ENCODE data around the gene SLC9A7.

SLC9A7 gene

DNA sequence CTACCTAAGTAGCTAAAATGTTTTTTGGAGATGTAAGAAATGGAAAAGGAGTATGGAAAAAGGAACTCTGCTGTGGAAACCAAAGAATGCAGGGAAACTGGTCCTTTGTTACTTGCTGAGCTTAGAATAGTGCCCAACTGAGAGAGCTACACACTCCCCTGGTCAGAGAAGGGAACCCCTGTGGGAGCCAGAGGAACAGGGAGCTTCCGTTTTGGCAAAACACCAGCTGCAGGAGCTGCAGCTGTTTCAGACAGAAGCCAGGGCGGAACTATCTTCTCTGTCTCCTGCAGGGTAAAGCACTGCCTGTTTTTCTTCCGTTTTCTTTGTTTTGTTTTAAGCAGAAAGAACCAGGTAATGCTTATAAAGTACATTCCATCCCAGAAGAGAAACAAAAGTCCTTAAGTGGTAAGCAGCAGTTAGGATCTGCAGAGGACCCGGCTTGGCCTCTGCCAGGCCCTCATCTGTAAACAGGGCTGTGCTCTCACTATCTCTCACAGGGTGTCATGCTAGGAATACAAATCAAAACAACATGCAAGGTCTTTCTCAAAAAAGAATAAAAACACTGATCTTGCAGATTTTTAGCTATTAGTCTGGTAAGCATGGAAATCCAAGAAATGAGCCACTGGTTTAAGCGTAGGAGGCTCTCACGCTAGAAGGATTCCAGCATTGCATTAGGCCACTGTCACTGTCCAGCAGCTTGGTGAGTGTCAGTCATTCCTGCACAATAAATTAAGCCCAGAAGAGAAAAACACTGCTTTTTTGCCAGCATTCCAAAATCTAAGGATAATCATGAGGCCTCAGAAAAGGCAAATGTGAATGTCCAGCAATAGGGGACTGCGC, 109.3 kb downstream of the SLC9A7 start:
- no peak for DNase-seq (ENCODE audit: low read depth)

DNA sequence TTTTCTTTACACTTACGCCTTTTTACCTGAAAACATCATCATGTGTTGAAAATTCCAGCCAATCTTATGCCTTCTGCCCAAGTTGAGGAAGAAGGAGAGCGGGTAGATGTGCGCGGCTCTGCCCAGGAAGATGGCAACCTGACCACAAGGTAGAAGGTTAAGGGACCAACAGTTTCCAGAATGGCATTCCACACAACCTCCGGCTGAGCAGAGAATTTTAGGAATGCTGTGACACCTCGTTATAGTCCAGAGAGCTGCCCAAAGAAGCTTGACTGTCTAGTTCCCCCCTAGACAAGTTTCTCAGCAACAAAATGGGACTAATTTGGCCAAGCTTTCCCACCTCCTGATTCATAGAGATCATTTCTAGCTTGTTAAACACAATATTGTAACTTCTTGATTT, 110.3 kb downstream of the SLC9A7 start:
- DNase-seq (ENCODE audit: low read depth), result no peak

- DNase-seq (ENCODE audit: low read depth), result no peak
Observed at GRCh38 chrX:46647251-46647650, 111.7 kb downstream of the SLC9A7 start.

GRCh38 chrX:46645614-46646013, 113.3 kb downstream of the SLC9A7 start:
- DNase-seq (ENCODE audit: low read depth), result no peak

DNA sequence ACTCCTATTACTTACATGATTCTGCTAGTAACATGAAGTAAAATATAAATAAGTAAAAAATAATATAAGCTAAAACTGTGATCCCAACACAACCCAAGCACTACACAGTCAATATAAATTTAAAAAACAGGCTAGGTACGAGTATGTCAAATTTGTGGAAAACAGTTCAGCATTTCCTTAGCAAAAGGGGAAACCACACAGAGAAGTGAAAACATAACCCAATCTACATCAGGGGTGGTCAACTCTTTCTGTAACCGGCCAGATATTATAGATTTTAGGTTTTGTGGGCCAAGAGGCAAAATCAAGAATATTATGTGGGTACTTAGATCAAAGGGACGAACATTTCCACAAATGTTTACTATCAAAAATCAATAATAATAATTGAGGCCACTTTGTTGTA, 115.3 kb downstream of the SLC9A7 start:
- DNase-seq (ENCODE audit: low read depth), result no peak

DNA sequence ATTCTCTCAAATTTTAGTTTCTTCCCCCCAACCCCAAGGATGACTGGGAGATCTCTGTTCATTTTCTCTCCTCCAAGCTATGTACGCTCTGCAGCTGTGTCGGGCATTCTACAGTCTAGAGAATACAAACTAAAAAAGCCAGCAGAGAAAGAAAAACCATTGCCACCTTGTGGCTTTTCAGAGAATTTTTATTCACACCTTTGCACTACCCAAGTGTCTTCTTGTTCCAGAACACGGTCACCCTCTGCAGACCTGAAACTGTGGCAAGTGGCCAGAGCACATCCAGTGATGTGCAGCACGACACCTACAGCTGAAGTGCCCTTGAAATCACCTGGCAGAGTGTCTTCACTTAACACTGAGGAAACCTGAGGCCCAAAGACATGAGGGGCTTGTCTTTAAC, 116.8 kb downstream of the SLC9A7 start:
- no peak for DNase-seq (ENCODE audit: low read depth)

DNA sequence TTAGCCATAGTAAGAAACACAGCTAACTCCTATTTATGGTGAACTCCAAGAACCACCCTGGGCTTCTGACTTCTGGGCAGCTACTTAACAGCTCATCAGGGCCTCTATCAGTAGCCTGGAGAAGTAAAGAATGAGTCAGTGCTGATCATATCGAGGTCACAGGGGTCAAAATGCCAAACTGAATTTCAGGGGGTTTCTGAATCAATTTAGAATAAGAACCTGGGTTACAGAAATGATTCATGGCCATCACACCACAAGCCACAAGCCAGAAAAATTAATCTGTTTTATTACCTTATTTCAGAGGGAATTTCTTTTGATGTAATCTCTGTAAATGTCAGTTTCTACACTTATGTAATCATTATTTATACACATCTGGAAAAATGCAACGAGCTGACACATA, 121.0 kb downstream of the SLC9A7 start:
- no peak for DNase-seq (ENCODE audit: low read depth)

GRCh38 chrX:46636223-46636622, 122.7 kb downstream of the SLC9A7 start:
- no peak for DNase-seq (ENCODE audit: low read depth)

DNA sequence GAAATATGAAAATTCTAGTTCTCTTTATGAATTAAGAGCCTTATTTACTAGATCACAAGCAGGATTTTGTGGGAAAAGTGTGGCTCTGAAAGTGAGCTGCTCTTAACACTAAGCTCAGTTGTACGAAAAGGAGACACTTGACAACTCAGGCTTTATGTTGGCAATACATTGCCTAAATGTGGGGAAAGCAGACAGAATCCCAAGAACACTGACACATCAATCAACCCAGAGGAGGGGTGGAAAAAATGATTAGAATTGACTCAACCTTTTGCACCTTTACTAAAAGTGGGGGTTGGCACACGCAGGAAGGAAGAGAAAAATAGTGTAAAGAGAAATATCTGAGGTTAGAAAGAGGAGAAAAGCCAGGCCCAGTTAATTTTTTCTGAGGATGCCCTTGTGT, 123.7 kb downstream of the SLC9A7 start:
- DNase-seq (ENCODE audit: low read depth), result no peak

GRCh38 chrX:46634577-46634976, 124.3 kb downstream of the SLC9A7 start:
- no peak for DNase-seq (ENCODE audit: low read depth)

GRCh38 chrX:46630141-46630540, 128.8 kb downstream of the SLC9A7 start:
- no peak for DNase-seq (ENCODE audit: low read depth)

- DNase-seq (ENCODE audit: low read depth), result no peak
Observed at GRCh38 chrX:46628460-46629371, 130.2 kb downstream of the SLC9A7 start.

DNA sequence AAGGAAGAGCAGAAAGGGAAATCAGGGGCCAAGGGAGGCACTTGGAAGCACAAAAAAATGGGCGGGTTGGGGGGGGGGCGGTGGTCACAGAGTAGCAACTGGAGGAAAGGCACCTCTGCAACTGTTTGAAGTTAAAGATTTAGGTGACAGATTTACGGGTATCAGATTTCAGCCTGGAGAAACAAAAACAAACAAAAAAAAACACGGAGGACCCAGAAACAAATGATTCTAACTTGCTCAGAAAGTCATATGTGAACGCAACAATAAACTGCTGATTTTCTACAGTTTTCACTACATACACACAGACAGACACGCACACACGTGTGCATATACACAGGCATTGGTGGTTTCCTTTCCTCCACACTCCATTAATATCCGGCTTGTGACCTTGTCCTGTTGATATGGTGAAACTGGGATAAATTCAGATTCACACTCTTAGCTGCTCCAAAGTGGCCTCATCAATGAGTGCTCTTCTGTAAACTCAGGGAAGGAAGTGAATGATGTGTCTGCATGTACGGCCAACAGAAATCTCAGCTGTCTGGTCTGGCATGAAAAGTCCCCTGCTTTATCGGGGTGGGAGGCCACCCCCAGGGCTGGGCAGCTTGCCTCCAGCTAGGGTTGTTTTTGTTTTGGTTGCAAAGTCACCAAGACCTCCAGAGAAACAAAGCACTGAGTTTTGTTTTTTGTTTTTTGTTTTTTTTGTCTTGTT, 131.1 kb downstream of the SLC9A7 start:
- no peak for DNase-seq (ENCODE audit: low read depth)

DNA sequence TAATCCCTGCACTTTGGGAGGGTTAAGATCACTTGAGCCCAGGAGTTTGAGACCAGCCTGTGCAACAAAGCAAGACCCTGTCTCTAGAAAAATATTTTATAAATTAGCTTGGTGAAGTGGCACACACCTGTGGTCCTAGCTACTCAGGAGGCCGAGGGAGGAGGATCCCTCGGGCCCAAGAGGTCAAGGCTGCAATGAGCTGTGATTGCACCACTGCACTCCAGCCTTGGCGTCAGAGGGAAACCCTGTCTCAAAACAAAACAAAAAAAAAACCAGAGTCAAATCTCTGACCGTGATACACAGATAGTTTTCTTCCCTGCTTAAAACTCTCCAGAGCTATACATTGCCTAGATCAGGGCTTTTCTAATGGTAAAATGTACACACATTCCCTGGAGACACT, 131.9 kb downstream of the SLC9A7 start:
- DNase-seq (ENCODE audit: low read depth), result no peak

- DNase-seq (ENCODE audit: low read depth), result no peak
Observed at GRCh38 chrX:46626566-46626965, 132.4 kb downstream of the SLC9A7 start.

GRCh38 chrX:46624090-46624786, 134.7 kb downstream of the SLC9A7 start:
- no peak for DNase-seq (ENCODE audit: low read depth)

- DNase-seq (ENCODE audit: low read depth), result no peak
Observed at GRCh38 chrX:46621572-46621971, 137.3 kb downstream of the SLC9A7 start.

DNA sequence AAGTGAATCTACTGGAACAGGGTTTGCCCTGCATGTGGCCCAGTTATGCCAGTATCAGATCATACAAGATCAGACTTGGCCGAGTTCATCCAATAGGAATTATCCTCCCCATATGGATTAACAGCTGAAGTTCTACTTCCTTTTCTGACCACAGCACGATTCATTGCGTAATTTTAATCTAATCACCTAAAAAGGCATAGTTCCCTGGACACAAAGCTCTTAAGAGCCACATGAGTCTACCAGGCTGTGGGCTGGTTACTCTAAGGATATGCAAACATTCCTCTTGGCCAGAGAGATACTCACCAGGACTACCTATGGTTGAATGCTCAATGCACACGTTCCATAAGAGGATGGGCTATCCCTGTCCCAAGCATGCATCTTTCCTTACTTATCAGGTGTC, 138.4 kb downstream of the SLC9A7 start:
- DNase-seq (ENCODE audit: low read depth), result no peak

GRCh38 chrX:46618947-46619346, 140.0 kb downstream of the SLC9A7 start:
- no peak for DNase-seq (ENCODE audit: low read depth)

DNA sequence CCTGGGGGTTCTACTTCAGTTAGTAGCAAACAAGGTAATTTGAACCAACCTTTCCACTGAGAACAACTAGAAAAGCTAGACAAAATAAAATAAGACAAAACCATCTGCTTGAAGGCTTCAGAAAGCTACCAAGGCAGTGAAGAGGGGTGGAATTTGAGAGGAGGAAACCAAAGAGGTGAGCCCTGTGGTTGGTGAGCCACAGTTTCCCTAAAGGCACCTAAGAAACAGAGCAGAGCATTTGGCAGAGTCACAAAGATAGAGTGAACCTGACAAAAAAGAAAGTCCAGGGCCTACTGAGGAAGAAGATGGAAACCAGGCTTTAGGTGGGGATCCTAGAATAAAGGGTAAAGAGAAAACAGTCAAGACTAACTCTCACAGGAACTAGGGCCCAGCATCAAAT, 141.0 kb downstream of the SLC9A7 start:
- no peak for DNase-seq (ENCODE audit: low read depth)

- peak; percentile 3 for DNase-seq (ENCODE audit: low read depth)
Observed at GRCh38 chrX:46611658-46612362, 147.1 kb downstream of the SLC9A7 start.
